Activated CD8-positive, alpha-beta T cell treated with anti-CD3 and anti-CD28 coated beads for 36 hours (primary cell): ENCODE results near the gene C10orf90. TPM values are rescaled to one million over a fixed set of nuclear protein-coding genes. Genes with fewer than 3 reads are reported as not detected.

Experiments used
- ATAC-seq: fragments of 200-7000 bp; cut with Tn5 transposase; one replicate; pipeline ENCODE4 v1.10.0; 2021; ENCODE audit warnings: mild to moderate bottlenecking, moderate library complexity
- CTCF ChIA-PET: fragments of 350-600 bp; sonication (Branson Sonifier 250); formaldehyde crosslinking; loops from one replicate; lab custom pipeline; 2021; ENCODE audit warnings: antibody characterized with exemption; lab: Charles Lee
- POLR2A ChIA-PET: fragments of 350-600 bp; sonication (Branson Sonifier 250); formaldehyde crosslinking; loops from one replicate; lab custom pipeline; 2021; ENCODE audit warnings: antibody characterized with exemption; lab: Charles Lee
- DNase-seq: peaks from one replicate; pipeline ENCODE4 v3.0.0-alpha.2; 2020
- H3K27ac Mint-ChIP-seq: one replicate; pipeline ENCODE4 v1.8.0; 2021; ENCODE audit warnings: mild to moderate bottlenecking, mixed read lengths
- H3K27me3 Mint-ChIP-seq: one replicate; pipeline ENCODE4 v1.8.0; 2021; ENCODE audit warnings: mixed read lengths
- H3K36me3 Mint-ChIP-seq: one replicate; pipeline ENCODE4 v1.8.0; 2021; ENCODE audit warnings: low read depth, mixed read lengths
- H3K4me1 Mint-ChIP-seq: one replicate; pipeline ENCODE4 v1.8.0; 2021; ENCODE audit warnings: low read depth, mixed read lengths
- H3K4me3 Mint-ChIP-seq: one replicate; pipeline ENCODE4 v1.8.0; 2021; ENCODE audit warnings: mild to moderate bottlenecking, moderate library complexity, mixed read lengths
- H3K9me3 Mint-ChIP-seq: one replicate; pipeline ENCODE4 v1.8.0; 2021; ENCODE audit warnings: mixed read lengths
- CTCF ChIP-seq: fragments of 200-600 bp; IDR thresholded peaks from one replicate; pipeline ENCODE4 v1.8.0; 2022; ENCODE audit warnings: antibody characterized with exemption, mild to moderate bottlenecking
- intact Hi-C: fragments of 100-400 bp; cut with micrococcal nuclease; formaldehyde crosslinking; loops from one replicate; pipeline ENCODE4 v1.10.0; 2022
- total RNA-seq, 2 experiments: library from RNA; stranded (reverse); gene quantifications; one replicate each; pipeline ENCODE4 v1.2.3, GENCODE V29; 2021

The C10orf90 gene
- total RNA-seq, 2 experiments from 2014 or later = not detected

GRCh38 chr10:126468876-126469643 lies 201.4 kb downstream of the C10orf90 start:
- no peak for ATAC-seq
- ChIA-PET CTCF (no interaction called here), POLR2A (no interaction called here)
- Mint-ChIP-seq H3K4me1 (no peaks in the 10 kb centered on the region), H3K9me3 (no peaks in the 10 kb centered on the region), H3K36me3 (no peaks in the 10 kb centered on the region), H3K27ac (peak overlapping the region; percentile 17), H3K27me3 (peaks cover 2% of the 10 kb centered on the region), H3K4me3 (no peak overlapping the region)
- intact Hi-C loops = no loop called here
- TF ChIP-seq CTCF = no peak
- no peak for DNase-seq

- no peak overlapping the region for H3K27ac Mint-ChIP-seq
- ATAC-seq (no peak), DNase-seq (no peak)
- peaks cover 2% of the 10 kb centered on the region for H3K27me3 Mint-ChIP-seq
- intact Hi-C loops = no loop called here
- POLR2A ChIA-PET = no interaction called here
- no peaks in the 10 kb centered on the region for H3K36me3 Mint-ChIP-seq
- H3K4me3 Mint-ChIP-seq = no peak overlapping the region
- TF ChIP-seq CTCF = no peak
- no peaks in the 10 kb centered on the region for H3K4me1 Mint-ChIP-seq
- CTCF ChIA-PET = no interaction called here
- no peaks in the 10 kb centered on the region for H3K9me3 Mint-ChIP-seq
Measured at GRCh38 chr10:126468467-126468866, 202.0 kb downstream of the C10orf90 start.

- DNase-seq = no peak
- ChIA-PET POLR2A (no interaction called here), CTCF (no interaction called here)
- ATAC-seq = no peak
- Mint-ChIP-seq H3K27me3 (no peaks in the 10 kb centered on the region), H3K4me1 (no peaks in the 10 kb centered on the region), H3K36me3 (no peaks in the 10 kb centered on the region), H3K9me3 (no peaks in the 10 kb centered on the region), H3K4me3 (no peak overlapping the region), H3K27ac (no peak overlapping the region)
- intact Hi-C loops = no loop called here
- no peak for TF ChIP-seq CTCF
Measured at GRCh38 chr10:126465771-126466170, 204.7 kb downstream of the C10orf90 start.

GRCh38 chr10:126463286-126463685 lies 207.2 kb downstream of the C10orf90 start:
- Mint-ChIP-seq H3K36me3 (no peaks in the 10 kb centered on the region), H3K27ac (no peak overlapping the region), H3K4me3 (no peak overlapping the region), H3K27me3 (no peaks in the 10 kb centered on the region), H3K4me1 (no peaks in the 10 kb centered on the region), H3K9me3 (no peaks in the 10 kb centered on the region)
- DNase-seq (no peak), ATAC-seq (no peak)
- no peak for TF ChIP-seq CTCF
- intact Hi-C loops = no loop called here
- POLR2A ChIA-PET = no interaction called here
- CTCF ChIA-PET = no interaction called here

- intact Hi-C loops = no loop called here
- TF ChIP-seq CTCF = no peak
- ChIA-PET CTCF (no interaction called here), POLR2A (no interaction called here)
- DNase-seq (no peak), ATAC-seq (no peak)
- no peaks in the 10 kb centered on the region for H3K4me1 Mint-ChIP-seq
- H3K27me3 Mint-ChIP-seq = no peaks in the 10 kb centered on the region
- H3K4me3 Mint-ChIP-seq = no peak overlapping the region
- no peaks in the 10 kb centered on the region for H3K36me3 Mint-ChIP-seq
- H3K27ac Mint-ChIP-seq = no peak overlapping the region
- H3K9me3 Mint-ChIP-seq = no peaks in the 10 kb centered on the region
Measured at GRCh38 chr10:126461289-126461940, 209.1 kb downstream of the C10orf90 start.
